Endothelial cell of umbilical vein (primary cell): ENCODE results near the gene DRC7. TPM values are rescaled to one million over a fixed set of nuclear protein-coding genes. Genes with fewer than 3 reads are reported as not detected.

Source experiments
- BruUV-seq: library from RNA; stranded (reverse); fragments of 400-500 nt; replicated peaks from 2 replicates; lab custom pipeline; 2021; lab: Mats Ljungman, UMichigan
- CTCF ChIA-PET: fragments of 300-600, 350-600 bp; sonication (Branson Sonifier 250); formaldehyde crosslinking; loops from one replicate; lab custom pipeline; 2021; ENCODE audit warnings: antibody characterized with exemption, inconsistent platforms; lab: Charles Lee
- POLR2A ChIA-PET: fragments of 300-600, 350-600 bp; sonication (Branson Sonifier 250); formaldehyde crosslinking; loops from one replicate; lab custom pipeline; 2021; ENCODE audit warnings: antibody characterized with exemption, inconsistent platforms; lab: Charles Lee
- DNase-seq: peaks from one replicate; pipeline ENCODE4 v3.0.0-alpha.2; 2011; ENCODE audit warnings: low read depth, low spot score
- FAIRE-seq: peaks from 2 replicates; lab custom pipeline; 2011; peaks lifted over from hg19 to GRCh38; lab: Jason Lieb, UNC
- H2AFZ ChIP-seq: 2 replicates; pipeline ENCODE4 v1.6.0; 2012; ENCODE audit warnings: low read depth, low read length, control low read depth, inconsistent platforms
- H3K27ac ChIP-seq: 2 replicates; pipeline ENCODE4 v1.5.1; 2011; ENCODE audit warnings: low read depth, mild to moderate bottlenecking, control low read depth, low read length, moderate library complexity; ENCODE audit not compliant: insufficient read depth
- H3K27me3 ChIP-seq, 2 experiments: 2 replicates each; pipeline versions ENCODE4 v1.6.0 to v1.6.1; 2011; ENCODE audit warnings: low read length in 2 of 2, mixed read lengths in 1 of 2; ENCODE audit not compliant: control insufficient read depth in 2 of 2, insufficient read depth in 2 of 2
- H3K36me3 ChIP-seq, 2 experiments: 2 replicates in 1 of 2; 3 replicates in 1 of 2; pipeline ENCODE4 v1.5.1; 2011; ENCODE audit warnings: low read length in 2 of 2, mild to moderate bottlenecking in 1 of 2, moderate library complexity in 1 of 2; ENCODE audit not compliant: control insufficient read depth in 2 of 2, insufficient read depth in 2 of 2; ENCODE audit errors: extremely low read depth in 1 of 2
- H3K4me1 ChIP-seq: 3 replicates; pipeline ENCODE4 v1.5.1; 2011; ENCODE audit warnings: mild to moderate bottlenecking, low read length; ENCODE audit not compliant: control insufficient read depth, insufficient read depth; ENCODE audit errors: extremely low read depth
- H3K4me2 ChIP-seq: 2 replicates; pipeline ENCODE4 v1.6.1; 2011; ENCODE audit warnings: low read length, control low read depth, mixed read lengths; ENCODE audit not compliant: insufficient read depth
- H3K4me3 ChIP-seq, 3 experiments: fragments of 200-600 bp in 1 of 3; sonication (generic), shearing (Covaris generic) in 1 of 3; replicated peaks in 1 of 3; 2 replicates each; pipeline ENCODE4 v1.5.1; 2011 to 2016; ENCODE audit warnings: control low read depth in 3 of 3, low read length in 3 of 3, mild to moderate bottlenecking in 2 of 3, inconsistent platforms in 1 of 3, low read depth in 1 of 3, moderate library complexity in 1 of 3; ENCODE audit not compliant: insufficient read depth in 1 of 3
- H3K79me2 ChIP-seq: 2 replicates; pipeline ENCODE4 v1.6.0; 2012; ENCODE audit warnings: low read length, inconsistent platforms; ENCODE audit not compliant: control insufficient read depth, insufficient read depth
- H3K9ac ChIP-seq: replicated peaks from 2 replicates; pipeline ENCODE3; 2011; ENCODE audit warnings: low read length, control low read depth; ENCODE audit not compliant: insufficient read depth; ENCODE audit errors: extremely low read depth
- H3K9me1 ChIP-seq: replicated peaks from 3 replicates; pipeline ENCODE4 v1.6.0; 2011; ENCODE audit warnings: mild to moderate bottlenecking, low read length; ENCODE audit not compliant: control insufficient read depth, insufficient read depth; ENCODE audit errors: extremely low read depth
- H3K9me3 ChIP-seq: replicated peaks from 2 replicates; pipeline ENCODE4 v1.5.1; 2012; ENCODE audit warnings: low read length, inconsistent platforms; ENCODE audit not compliant: control insufficient read depth, insufficient read depth
- H4K20me1 ChIP-seq: replicated peaks from 2 replicates; pipeline ENCODE3; 2011; ENCODE audit warnings: mild to moderate bottlenecking, low read length; ENCODE audit not compliant: control insufficient read depth, insufficient read depth; ENCODE audit errors: extremely low read depth
- CTCF ChIP-seq, 2 donors: IDR thresholded peaks; 1 replicate in 1 of 2; 2 replicates in 1 of 2; pipeline ENCODE4 v1.5.1; 2011; ENCODE audit warnings: low read length in 2 of 2, mild to moderate bottlenecking in 2 of 2, moderate library complexity in 2 of 2, control low read depth in 1 of 2, inconsistent platforms in 1 of 2, low read depth in 1 of 2; ENCODE audit not compliant: insufficient read depth in 1 of 2; ENCODE audit errors: extremely low read depth in 1 of 2
- EZH2 ChIP-seq: IDR thresholded peaks from 2 replicates; pipeline ENCODE4 v1.6.1; 2012; ENCODE audit warnings: borderline replicate concordance, low read depth, mild to moderate bottlenecking, moderate library complexity, low read length, inconsistent platforms; ENCODE audit not compliant: severe bottlenecking
- FOS ChIP-seq: IDR thresholded peaks from 2 replicates; pipeline ENCODE4 v1.6.1; 2011; ENCODE audit warnings: mild to moderate bottlenecking, low read length, moderate library complexity, borderline replicate concordance; ENCODE audit not compliant: insufficient read depth
- GATA2 ChIP-seq: IDR thresholded peaks from 2 replicates; pipeline ENCODE4 v1.7.0; 2011; ENCODE audit warnings: low read depth, mild to moderate bottlenecking, moderate library complexity, mixed read lengths, low read length; ENCODE audit not compliant: insufficient read length, insufficient read depth
- JUN ChIP-seq: IDR thresholded peaks from 2 replicates; pipeline ENCODE4 v1.6.1; 2011; ENCODE audit warnings: borderline replicate concordance, low read depth; ENCODE audit not compliant: insufficient read length, insufficient read depth
- MAX ChIP-seq: IDR thresholded peaks from 2 replicates; pipeline ENCODE4 v1.6.1; 2011; ENCODE audit not compliant: insufficient read depth, insufficient read length
- MYC ChIP-seq: IDR thresholded peaks from one replicate; pipeline ENCODE4 v1.6.1; 2011; ENCODE audit warnings: mild to moderate bottlenecking, low read depth, low read length
- POLR2A ChIP-seq: IDR thresholded peaks from 2 replicates; pipeline ENCODE4 v1.6.1; 2012; ENCODE audit warnings: low read depth, mild to moderate bottlenecking, control low read depth, low read length
- POLR2AphosphoS5 ChIP-seq: IDR thresholded peaks from 2 replicates; pipeline ENCODE4 v1.6.1; 2012; ENCODE audit warnings: low read depth, mild to moderate bottlenecking, control low read depth, low read length, moderate library complexity; ENCODE audit not compliant: insufficient read depth
- dilution Hi-C: fragments of 300-500 bp; cut with MboI; formaldehyde crosslinking; loops from one replicate; pipeline ENCODE4 v1.15.0; 2019; ENCODE audit warnings: low sequenced_read_pairs; ENCODE audit not compliant: extremely low pct_ligation_motif_present
- intact Hi-C: fragments of 100-400 bp; cut with micrococcal nuclease; formaldehyde crosslinking; loops from one replicate; pipeline ENCODE4 v1.10.0; 2022
- polyA plus RNA-seq, 4 experiments: library from polyadenylated mRNA; depleted of rRNA in 3 of 4; stranded (reverse) in 3 of 4; unstranded in 1 of 4; fragments of >200 nt; gene quantifications; 2 replicates each; pipeline versions ENCODE4 v1.2.1 to v1.2.3, GENCODE V29; 2011 to 2012; ENCODE audit warnings: missing spikeins in 1 of 4
- total RNA-seq: library from RNA; stranded (reverse); gene quantifications from 2 replicates; pipeline ENCODE4 v1.2.3, GENCODE V29; 2021

DRC7 gene
- total and polyA plus RNA-seq, 2 donors (not counting 3 experiments of a cell fraction or from before 2014, with no cell fraction given) = 0.13 to 0.77 TPM

GRCh38 chr16:57672416-57672815 lies 22.2 kb upstream of the DRC7 start:
- H3K9ac ChIP-seq = no peak overlapping the region

GRCh38 chr16:57672824-57673223 lies 21.8 kb upstream of the DRC7 start:
- Histone ChIP-seq H3K27me3 (peaks cover 13 to 14% of the 10 kb centered on the region in 2 experiments), H3K79me2 (no peaks in the 10 kb centered on the region), H3K4me1 (peaks cover 4% of the 10 kb centered on the region), H4K20me1 (no peaks in the 10 kb centered on the region), H2AFZ (no peak overlapping the region), H3K27ac (no peak overlapping the region), H3K9me1 (no peaks in the 10 kb centered on the region), H3K4me3 (no peak overlapping the region), H3K9ac (no peak overlapping the region), H3K4me2 (no peak overlapping the region), H3K36me3 (no peaks in the 10 kb centered on the region), H3K9me3 (no peaks in the 10 kb centered on the region)
- BruUV-seq = no TSS peak
- FAIRE-seq (no peak), DNase-seq (no peak)
- ChIA-PET POLR2A (no interaction called here), CTCF (interaction anchor here (1.5 kb wide), 1 partner anchor 82 kb away, joined by 6 read pairs; no protein-coding TSS in a partner anchor)
- dilution Hi-C loops = no loop called here
- intact Hi-C loops = no loop called here
- TF ChIP-seq POLR2A (no peak), JUN (no peak), GATA2 (no peak), POLR2AphosphoS5 (no peak), EZH2 (no peak), MAX (no peak), MYC (no peak), CTCF (IDR thresholded peaks at IDR 0.05; ENCODE audit: extremely low read depth in 1 of 2, insufficient read depth in 1 of 2, low read depth in 1 of 2, low read length in 2 of 2) (no peak), FOS (no peak)

More at GRCh38 chr16:57672416-57672815, 22.2 kb upstream of the DRC7 start:
- ChIA-PET POLR2A (no interaction called here), CTCF (interaction anchor here (1.1 to 1.7 kb wide), 5 partner anchors 10 to 97 kb away, joined by 3 to 6 read pairs (median 5); no protein-coding TSS in a partner anchor)
- FAIRE-seq = no peak
- Histone ChIP-seq H3K9me1 (no peaks in the 10 kb centered on the region), H3K36me3 (no peaks in the 10 kb centered on the region), H3K4me3 (no peak overlapping the region), H4K20me1 (no peaks in the 10 kb centered on the region), H3K27ac (no peak overlapping the region), H2AFZ (no peak overlapping the region), H3K9me3 (no peaks in the 10 kb centered on the region), H3K79me2 (no peaks in the 10 kb centered on the region), H3K27me3 (peaks cover 13 to 14% of the 10 kb centered on the region in 2 experiments), H3K4me1 (no peaks in the 10 kb centered on the region), H3K4me2 (no peak overlapping the region)
- TF ChIP-seq EZH2 (no peak), JUN (no peak), POLR2A (no peak)
- DNase-seq = no peak
- BruUV-seq = no TSS peak
- intact Hi-C loops (no loop called here), dilution Hi-C loops (no loop called here)
